Hepatocyte (in vitro differentiated cells): ENCODE results near the gene FOXO1. TPM values are rescaled to one million over a fixed set of nuclear protein-coding genes. Genes with fewer than 3 reads are reported as not detected.

Experiments
- DNase-seq: peaks from one replicate; pipeline ENCODE4 v3.0.0-alpha.2; 2016; ENCODE audit warnings: low spot score
- H2AFZ ChIP-seq: fragments of 200-600 bp; sonication (generic); 2 replicates; pipeline ENCODE4 v1.6.0; 2016; ENCODE audit warnings: antibody characterized with exemption, mild to moderate bottlenecking
- H3K27ac ChIP-seq: fragments of 200-600 bp; sonication (generic); 2 replicates; pipeline ENCODE4 v1.5.1; 2016; ENCODE audit warnings: mild to moderate bottlenecking
- H3K27me3 ChIP-seq: fragments of 200-600 bp; sonication (generic); 2 replicates; pipeline ENCODE4 v1.6.1; 2016
- H3K36me3 ChIP-seq: fragments of 200-600 bp; sonication (generic); replicated peaks from 2 replicates; pipeline ENCODE4 v1.5.1; 2016; ENCODE audit warnings: low read depth; ENCODE audit not compliant: insufficient read depth
- H3K4me1 ChIP-seq: fragments of 200-600 bp; sonication (generic); 2 replicates; pipeline ENCODE4 v1.5.1; 2016; ENCODE audit warnings: mild to moderate bottlenecking, moderate library complexity; ENCODE audit not compliant: insufficient read depth
- H3K4me2 ChIP-seq: fragments of 200-600 bp; sonication (generic); 2 replicates; pipeline ENCODE4 v1.6.0; 2016
- H3K4me3 ChIP-seq: fragments of 200-600 bp; sonication (generic); 2 replicates; pipeline ENCODE4 v1.5.1; 2016; ENCODE audit warnings: mild to moderate bottlenecking
- H3K79me2 ChIP-seq: fragments of 200-600 bp; sonication (generic); 2 replicates; pipeline ENCODE4 v1.6.0; 2017; ENCODE audit warnings: mild to moderate bottlenecking
- H3K9me2 ChIP-seq: fragments of 200-600 bp; sonication (generic); replicated peaks from 2 replicates; pipeline ENCODE4 v1.6.0; 2017; ENCODE audit warnings: mild to moderate bottlenecking; ENCODE audit not compliant: insufficient read depth
- H3K9me3 ChIP-seq: fragments of 200-600 bp; sonication (generic); 2 replicates; pipeline ENCODE4 v1.5.1; 2016; ENCODE audit warnings: low read depth, mild to moderate bottlenecking
- H4K20me1 ChIP-seq: fragments of 200-600 bp; sonication (generic); 2 replicates; pipeline ENCODE4 v1.6.0; 2016; ENCODE audit warnings: mild to moderate bottlenecking; ENCODE audit not compliant: insufficient read depth, poor library complexity, severe bottlenecking
- EZH2 ChIP-seq: fragments of 200-600 bp; sonication (generic); IDR thresholded peaks from 2 replicates; pipeline ENCODE4 v1.6.1; 2016; ENCODE audit warnings: antibody characterized with exemption, mild to moderate bottlenecking, borderline replicate concordance
- EZH2phosphoT487 ChIP-seq: fragments of 200-600 bp; sonication (generic); IDR thresholded peaks from one replicate; pipeline ENCODE4 v1.6.1; 2018; ENCODE audit warnings: antibody characterized with exemption, mild to moderate bottlenecking, low read depth, moderate library complexity; ENCODE audit not compliant: unreplicated experiment, severe bottlenecking
- WGBS: methylation state at CpG from one replicate; pipeline ENCODE4 v1.1.6; 2016; ENCODE audit warnings: low lambda C conversion rate; ENCODE audit errors: missing lambda C conversion rate; 5-methylcytosine and 5-hydroxymethylcytosine counted together
- polyA plus RNA-seq: library from polyadenylated mRNA; unstranded; fragments of >200 nt; fragmentation: Nextera tagmentation; extraction: Ambion mirVana; gene quantifications from 2 replicates; pipeline ENCODE4 v1.2.1, GENCODE V29; 2016
- total RNA-seq: library from RNA; depleted of rRNA; stranded (reverse); fragments of >200 nt; gene quantifications from 2 replicates; pipeline ENCODE4 v1.2.3, GENCODE V29; 2014
- TF ChIP-seq, protein P1 (sequence below): fragments of 200-600 bp; sonication (generic); IDR thresholded peaks from 2 replicates; pipeline ENCODE4 v1.5.1; 2016; ENCODE audit warnings: antibody characterized with exemption, mild to moderate bottlenecking; ENCODE audit not compliant: poor library complexity

The FOXO1 gene
- total and polyA plus RNA-seq, 2 experiments from 2014 or later: 30.3 to 35.2 TPM

DNA sequence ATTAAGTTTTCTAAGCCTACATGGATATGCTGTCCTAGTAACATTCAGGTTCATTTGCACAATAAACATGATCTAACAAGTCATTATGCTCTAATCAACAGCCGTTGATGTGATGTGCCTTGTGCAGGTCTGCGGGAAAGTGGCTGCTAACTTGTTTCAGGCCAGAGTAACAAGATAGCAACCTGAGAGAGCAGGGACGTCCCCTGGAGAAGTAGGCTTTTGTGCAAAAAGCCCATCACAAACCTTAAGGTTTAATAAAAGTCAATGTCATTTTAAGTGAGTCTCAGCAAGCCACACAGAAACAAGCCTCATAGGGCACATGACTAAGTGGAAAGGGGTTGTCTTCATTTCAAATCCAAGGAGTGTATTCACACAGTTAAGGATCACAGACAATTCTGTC, 17.6 kb downstream of the FOXO1 start:
- no peaks in the 10 kb centered on the region for H3K9me2 ChIP-seq
- H3K27ac ChIP-seq: no peak overlapping the region
- no peak overlapping the region for H2AFZ ChIP-seq
- WGBS: 48% methylated on average over 3 of the region's 3 CpGs
- no peaks in the 10 kb centered on the region for H3K9me3 ChIP-seq
- DNase-seq: no peak
- H4K20me1 ChIP-seq: peaks cover 26% of the 10 kb centered on the region
- peaks cover 26% of the 10 kb centered on the region for H3K4me1 ChIP-seq
- TF ChIP-seq EZH2: no peak
- no peak for TF ChIP-seq EZH2phosphoT487
- TF ChIP-seq, protein P1, sequence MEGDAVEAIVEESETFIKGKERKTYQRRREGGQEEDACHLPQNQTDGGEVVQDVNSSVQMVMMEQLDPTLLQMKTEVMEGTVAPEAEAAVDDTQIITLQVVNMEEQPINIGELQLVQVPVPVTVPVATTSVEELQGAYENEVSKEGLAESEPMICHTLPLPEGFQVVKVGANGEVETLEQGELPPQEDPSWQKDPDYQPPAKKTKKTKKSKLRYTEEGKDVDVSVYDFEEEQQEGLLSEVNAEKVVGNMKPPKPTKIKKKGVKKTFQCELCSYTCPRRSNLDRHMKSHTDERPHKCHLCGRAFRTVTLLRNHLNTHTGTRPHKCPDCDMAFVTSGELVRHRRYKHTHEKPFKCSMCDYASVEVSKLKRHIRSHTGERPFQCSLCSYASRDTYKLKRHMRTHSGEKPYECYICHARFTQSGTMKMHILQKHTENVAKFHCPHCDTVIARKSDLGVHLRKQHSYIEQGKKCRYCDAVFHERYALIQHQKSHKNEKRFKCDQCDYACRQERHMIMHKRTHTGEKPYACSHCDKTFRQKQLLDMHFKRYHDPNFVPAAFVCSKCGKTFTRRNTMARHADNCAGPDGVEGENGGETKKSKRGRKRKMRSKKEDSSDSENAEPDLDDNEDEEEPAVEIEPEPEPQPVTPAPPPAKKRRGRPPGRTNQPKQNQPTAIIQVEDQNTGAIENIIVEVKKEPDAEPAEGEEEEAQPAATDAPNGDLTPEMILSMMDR: no peak
- peaks cover 86% of the 10 kb centered on the region for H3K79me2 ChIP-seq
- no peaks in the 10 kb centered on the region for H3K36me3 ChIP-seq
- no peak overlapping the region for H3K4me3 ChIP-seq
- no peaks in the 10 kb centered on the region for H3K27me3 ChIP-seq
- no peak overlapping the region for H3K4me2 ChIP-seq

DNA sequence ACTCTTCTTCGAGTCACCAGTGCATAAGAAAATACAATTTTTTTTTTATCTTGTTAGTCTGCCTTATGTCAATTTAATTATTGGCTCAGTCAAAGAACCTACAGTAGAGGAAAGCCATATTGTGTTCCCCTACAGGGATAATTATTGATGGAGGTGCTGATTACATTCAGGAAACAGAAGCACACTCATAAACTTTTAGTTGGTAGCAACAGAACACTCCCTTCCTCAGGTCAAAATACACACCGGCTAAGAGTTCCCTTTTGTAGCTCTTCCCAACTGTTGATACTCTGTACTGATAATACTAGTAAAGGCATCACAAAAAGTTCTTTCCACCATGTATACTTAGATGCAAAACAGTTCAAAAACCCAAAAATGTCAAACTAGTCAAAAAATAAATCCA, 18.4 kb downstream of the FOXO1 start:
- TF ChIP-seq EZH2phosphoT487 (no peak), EZH2 (no peak)
- TF ChIP-seq, protein P1: no peak
- H3K4me3 ChIP-seq: no peak overlapping the region
- H3K27ac ChIP-seq: no peak overlapping the region
- H3K4me1 ChIP-seq: peaks cover 26% of the 10 kb centered on the region
- no peaks in the 10 kb centered on the region for H3K9me3 ChIP-seq
- peaks cover 30% of the 10 kb centered on the region for H4K20me1 ChIP-seq
- no peaks in the 10 kb centered on the region for H3K36me3 ChIP-seq
- H3K4me2 ChIP-seq: no peak overlapping the region
- peaks cover 85% of the 10 kb centered on the region for H3K79me2 ChIP-seq
- no peak overlapping the region for H2AFZ ChIP-seq
- 41% methylated on average over 2 of the region's 2 CpGs for WGBS
- H3K27me3 ChIP-seq: no peaks in the 10 kb centered on the region
- DNase-seq: no peak
- H3K9me2 ChIP-seq: no peaks in the 10 kb centered on the region

DNA sequence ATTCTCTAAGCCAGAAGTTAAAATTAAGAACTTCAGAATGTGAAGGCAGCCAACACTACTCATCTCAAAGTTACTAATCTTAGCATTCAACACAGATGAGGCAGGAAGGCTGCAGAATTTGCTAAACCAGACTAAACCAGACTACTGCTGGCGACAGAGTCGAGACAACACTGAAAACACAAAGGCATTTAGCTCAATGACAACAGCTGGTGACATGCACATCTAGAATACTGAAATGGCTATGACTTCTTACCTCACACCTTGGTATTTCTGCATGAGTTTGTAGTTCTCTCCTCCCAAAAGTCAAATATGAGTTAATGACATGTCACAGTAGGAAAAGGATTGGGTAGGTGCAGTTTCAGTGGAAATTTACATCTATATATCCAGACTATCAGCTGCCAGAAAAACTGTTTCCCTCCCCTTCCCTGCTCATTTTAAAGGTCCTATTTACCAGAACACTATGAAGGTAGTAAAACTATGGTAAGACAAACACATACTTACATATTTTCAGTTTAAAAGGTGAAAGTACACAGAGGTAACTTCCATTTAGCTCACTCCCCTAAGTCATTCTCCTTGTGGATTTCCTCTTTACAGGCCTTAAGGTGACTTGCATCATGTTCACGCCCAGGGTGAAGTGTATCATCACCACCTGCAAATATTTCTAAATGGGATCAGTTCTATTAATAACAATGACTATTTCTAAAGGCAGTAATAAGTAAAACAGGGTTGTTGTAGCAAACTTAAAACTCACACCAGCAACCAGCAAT, 21.4 kb downstream of the FOXO1 start:
- TF ChIP-seq EZH2 (no peak), EZH2phosphoT487 (no peak)
- TF ChIP-seq, protein P1: no peak
- H2AFZ ChIP-seq: no peak overlapping the region
- no peaks in the 10 kb centered on the region for H3K36me3 ChIP-seq
- H3K27me3 ChIP-seq: no peaks in the 10 kb centered on the region
- H3K27ac ChIP-seq: peak overlapping the region; percentile 71
- H3K9me2 ChIP-seq: no peaks in the 10 kb centered on the region
- H3K9me3 ChIP-seq: no peaks in the 10 kb centered on the region
- H3K4me1 ChIP-seq: peaks cover 24% of the 10 kb centered on the region
- DNase-seq: peak; percentile 22
- H3K4me2 ChIP-seq: peak overlapping the region; percentile 20
- 71% methylated on average over 3 of the region's 3 CpGs for WGBS
- peaks cover 84% of the 10 kb centered on the region for H3K79me2 ChIP-seq
- no peak overlapping the region for H3K4me3 ChIP-seq
- peaks cover 39% of the 10 kb centered on the region for H4K20me1 ChIP-seq
